Stimulated activated CD4-positive, alpha-beta T cell treated with anti-CD3 and anti-CD28 coated beads, Interleukin-4, amount 100 ng/mL, for 24 hours (primary cell): Measurements from ENCODE around the gene POLK.
A peak's percentile ranks its signal among the peaks of the same experiment; 100 is the strongest.
"Not testable (repeated sequence)": the region's sequence is repeated elsewhere in the genome, so short reads cannot be mapped to it uniquely, and the experiment has no call there.

Experiments used
- DNase-seq: peaks from one replicate; pipeline ENCODE4 v3.0.0-alpha.2; 2020

The POLK gene

GRCh38 chr5:75510836-75511434 lies 756 bp upstream of the POLK start:
- peak; percentile 41 for DNase-seq

DNA sequence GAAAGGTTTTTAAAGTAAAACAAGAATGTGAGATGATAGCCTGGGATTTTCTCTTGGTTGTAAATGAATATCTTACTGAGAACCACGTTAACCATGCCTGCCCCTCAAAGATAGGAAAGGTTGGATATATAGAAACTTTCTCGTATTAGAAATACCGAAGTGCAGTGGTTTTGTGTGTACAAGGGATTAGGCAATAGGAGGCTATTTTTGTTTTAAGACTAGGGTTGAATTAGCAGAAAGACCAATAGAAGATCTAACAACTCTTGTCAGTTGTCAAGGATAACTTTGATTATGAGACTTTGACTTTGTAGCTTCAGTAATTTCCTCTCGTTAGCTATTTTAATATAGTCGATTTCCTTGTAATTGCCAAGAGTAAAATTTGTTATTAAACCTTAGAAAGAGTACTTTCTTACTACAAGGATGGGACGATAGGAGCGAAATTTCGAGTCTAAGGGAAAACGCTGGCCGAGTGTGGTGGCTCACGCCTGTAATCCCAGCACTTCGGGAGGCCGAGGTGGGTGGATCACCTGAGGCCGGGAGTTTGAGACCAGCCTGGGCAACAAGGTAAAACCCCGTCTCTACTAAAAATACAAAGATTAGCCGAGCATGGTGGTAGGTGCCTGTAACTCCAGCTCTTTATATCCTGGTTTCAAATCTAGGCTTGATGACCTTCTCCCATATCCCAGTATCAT lies 838 bp downstream of the POLK start:
- DNase-seq: no peak

- no peak for DNase-seq
Measured at GRCh38 chr5:75513841-75514240, 2.1 kb downstream of the POLK start.

DNA sequence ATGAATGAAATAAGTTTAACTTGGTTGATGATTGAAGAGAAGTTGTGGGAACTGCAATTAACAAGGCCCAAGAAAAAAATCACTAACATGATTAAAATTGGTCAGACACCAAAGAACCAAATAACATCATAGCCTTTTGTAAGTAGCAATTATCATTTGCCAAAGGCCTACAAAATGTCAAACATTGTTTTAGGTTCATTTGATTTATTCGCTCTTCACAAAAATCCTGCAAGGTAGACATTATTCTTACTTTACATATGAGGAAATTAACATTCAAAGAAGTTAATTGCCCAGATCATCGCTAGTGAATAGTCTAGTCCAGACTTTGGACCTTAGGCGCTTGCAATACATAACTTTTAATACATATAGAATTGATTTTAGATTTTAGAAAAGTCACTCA lies 2.6 kb downstream of the POLK start:
- DNase-seq: no peak

DNA sequence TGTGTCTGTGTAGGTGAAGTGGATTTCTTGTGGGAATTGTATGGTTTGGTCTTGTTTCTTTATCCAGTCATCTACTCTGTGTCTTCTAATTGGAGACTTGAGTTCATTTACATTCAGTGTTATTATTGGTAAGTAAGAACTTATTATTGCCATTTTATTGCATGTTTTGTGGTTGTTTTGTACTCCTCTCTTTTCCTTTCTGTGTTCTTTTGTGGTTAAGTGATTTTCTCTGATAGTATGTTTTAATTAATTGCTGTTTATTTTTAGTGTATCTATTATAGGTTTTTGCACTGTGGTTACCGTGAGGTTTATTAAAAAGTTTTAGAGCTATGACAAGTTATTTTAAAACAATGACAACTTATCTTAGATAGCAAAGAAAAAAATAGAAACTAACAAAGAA lies 8.1 kb downstream of the POLK start:
- DNase-seq: no peak

- no peak for DNase-seq
Measured at GRCh38 chr5:75521195-75521594, 9.5 kb downstream of the POLK start.

GRCh38 chr5:75522025-75522424 lies 10.3 kb downstream of the POLK start:
- DNase-seq: no peak

DNA sequence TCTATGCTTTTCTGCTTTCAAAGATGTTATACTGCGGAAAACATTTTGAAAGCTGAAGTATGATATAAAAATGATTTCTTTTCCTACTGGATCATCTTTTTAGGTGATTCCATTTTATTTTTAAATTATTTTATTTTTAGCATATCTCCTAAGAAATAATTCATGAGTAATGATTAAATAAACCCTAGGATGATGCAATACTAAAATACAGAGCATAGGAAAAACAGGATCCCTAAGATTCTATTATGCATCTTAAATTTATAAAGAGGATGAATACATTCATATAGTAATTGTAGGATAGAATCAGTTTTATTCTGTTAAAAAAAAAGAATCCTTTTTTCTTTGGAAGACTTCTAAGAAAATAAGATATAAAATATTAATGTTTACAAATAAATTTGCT lies 10.9 kb downstream of the POLK start:
- no peak for DNase-seq

DNA sequence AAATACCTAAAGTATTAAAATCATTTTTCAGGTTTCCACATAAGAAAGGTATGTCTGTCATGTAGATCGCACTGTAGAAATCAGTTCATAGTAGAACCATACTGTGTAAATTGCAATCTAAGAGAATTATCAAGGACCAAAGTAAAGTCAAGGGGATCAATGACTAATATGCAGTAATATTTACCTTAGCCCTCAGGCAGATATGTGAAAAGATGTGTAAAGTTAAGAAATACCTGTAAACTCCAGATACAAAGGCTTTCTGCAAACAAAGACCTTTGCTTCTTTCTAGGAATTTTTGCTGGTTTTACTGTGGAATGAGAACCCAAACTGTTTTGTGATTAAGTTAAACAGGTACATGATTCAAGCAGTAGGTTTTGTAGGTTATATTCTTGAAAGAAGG lies 11.6 kb downstream of the POLK start:
- no peak for DNase-seq

DNA sequence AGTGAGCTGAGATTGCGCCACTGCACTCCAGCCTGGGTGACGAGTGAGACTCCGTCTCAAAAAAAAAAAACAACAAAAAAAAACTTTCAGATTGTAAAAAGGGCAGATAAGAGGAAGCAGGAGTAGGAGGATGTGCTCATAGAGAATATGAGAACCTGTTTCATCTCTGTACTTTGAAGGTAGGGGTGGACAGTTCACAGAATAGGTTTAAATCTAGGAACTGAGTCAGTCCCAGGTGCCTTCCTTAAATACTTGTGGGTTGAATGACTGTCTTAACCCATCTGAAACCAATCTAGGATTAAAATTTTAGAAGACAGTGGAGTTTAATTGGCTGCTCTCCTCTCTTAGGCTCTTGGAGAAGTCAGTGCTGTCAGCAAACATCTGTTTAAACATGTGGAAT lies 12.4 kb downstream of the POLK start:
- no peak for DNase-seq

GRCh38 chr5:75524591-75524990 lies 12.9 kb downstream of the POLK start:
- no peak for DNase-seq

GRCh38 chr5:75525344-75525743 lies 13.7 kb downstream of the POLK start:
- no peak for DNase-seq

DNA sequence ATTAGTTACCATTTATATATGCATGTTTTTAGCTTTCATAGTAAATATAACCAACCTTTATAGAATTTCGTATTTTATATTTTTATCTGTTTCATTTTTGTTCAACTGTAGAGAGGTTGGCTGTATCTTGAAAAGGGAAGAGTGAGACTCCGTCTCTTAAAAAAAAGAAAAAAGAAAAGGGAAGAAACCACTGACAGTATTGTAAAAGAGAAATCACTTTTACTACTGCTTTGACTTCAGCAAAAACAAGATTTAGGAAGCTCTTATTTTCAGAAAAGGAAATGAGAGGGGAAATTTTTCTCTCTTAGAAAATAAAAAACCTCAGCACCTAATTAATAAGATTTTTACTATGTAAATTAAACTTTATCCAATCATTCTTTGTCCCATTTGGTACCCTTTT lies 14.4 kb downstream of the POLK start:
- no peak for DNase-seq

- no peak for DNase-seq
Measured at GRCh38 chr5:75529185-75529584, 17.5 kb downstream of the POLK start.

DNA sequence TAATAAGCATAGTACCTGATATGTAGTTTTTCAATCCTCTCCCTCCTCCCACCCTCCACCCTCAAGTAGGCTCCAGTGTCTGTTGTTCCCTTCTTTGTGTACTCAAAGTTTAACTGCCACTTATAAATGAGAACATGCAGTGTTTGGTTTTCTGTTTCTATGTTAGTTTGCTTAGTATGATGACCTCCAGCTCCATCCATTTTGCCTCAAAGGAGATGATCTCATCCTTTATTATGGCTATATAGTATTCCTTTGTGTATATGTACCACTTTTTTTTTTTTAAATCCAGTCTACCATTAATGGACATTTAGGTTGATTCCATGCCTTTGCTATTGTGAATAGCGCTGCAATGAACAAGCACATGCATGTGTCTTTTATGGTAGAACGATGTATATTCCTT lies 20.5 kb downstream of the POLK start:
- DNase-seq: no peak

DNA sequence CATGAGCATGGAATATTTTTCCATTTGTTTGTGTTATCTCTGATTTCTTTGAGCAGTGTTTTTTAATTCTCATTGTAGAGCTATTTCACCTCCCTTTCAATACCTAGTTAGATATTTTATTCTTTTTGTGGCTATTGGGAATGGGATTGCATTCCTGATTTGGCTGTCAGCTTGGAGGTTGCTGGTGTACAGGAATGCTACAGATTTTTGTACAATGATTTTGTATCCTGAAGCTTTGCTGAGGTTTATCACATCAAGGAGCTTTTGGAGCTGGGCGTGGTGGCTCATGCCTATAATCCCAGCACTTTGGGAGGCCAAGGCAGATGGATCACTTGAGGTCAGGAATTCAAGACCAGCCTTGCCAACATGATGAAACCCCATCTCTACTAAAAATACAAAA lies 22.0 kb downstream of the POLK start:
- DNase-seq: not testable (repeated sequence)

- no peak for DNase-seq
Measured at GRCh38 chr5:75534734-75535133, 23.0 kb downstream of the POLK start.

- DNase-seq: no peak
Measured at GRCh38 chr5:75536147-75536546, 24.5 kb downstream of the POLK start.

DNA sequence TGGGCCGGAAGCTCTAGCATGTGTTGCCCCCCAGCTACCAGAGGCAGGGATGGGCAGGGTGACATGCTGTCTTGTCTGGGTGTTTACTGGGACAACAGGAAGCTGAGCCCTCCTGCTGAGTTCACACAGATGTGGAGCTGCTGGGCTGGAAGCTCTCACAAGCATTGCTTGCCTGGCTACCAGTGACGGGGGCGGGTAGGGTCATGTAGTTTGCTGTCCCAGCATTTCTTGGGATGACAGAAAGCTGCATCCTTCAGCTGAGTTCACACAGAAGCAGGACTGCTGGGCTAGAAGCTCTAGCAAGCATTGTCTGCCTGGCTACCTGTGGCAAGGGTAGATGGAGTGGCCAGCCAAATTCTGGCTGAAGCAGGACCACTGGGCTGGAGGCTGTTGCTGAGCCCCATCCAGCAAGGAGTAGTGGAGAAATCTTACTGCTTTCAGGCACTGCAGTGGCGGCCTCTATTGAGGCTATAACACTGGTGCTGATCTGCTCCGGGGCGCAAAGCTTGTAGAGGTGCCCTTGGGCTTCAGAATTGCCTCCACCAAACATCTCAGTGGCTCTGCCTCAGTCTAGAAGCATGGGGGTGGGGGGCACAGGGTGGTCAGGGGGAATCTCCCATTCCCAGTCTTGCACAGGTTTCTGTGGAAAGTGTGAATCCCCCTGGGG lies 25.1 kb downstream of the POLK start:
- DNase-seq: no peak

DNA sequence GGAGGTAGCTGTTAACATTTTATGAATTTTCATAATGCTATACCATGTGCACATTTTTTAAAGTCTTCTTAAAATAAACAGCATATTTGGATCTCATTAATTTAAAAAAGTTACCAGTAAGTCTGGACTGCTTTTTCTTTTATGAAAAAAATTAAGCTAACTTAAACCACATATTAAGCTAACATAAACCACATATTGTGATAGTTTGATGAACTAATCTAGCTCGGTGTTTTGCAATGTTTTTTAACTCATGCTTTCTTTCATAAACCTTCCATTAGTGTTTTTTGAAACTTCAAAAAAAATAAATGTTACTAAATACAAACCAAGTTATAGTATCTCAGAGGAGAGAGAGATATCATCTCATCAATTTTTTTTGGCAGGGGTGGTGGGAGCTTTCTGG lies 26.5 kb downstream of the POLK start:
- no peak for DNase-seq

DNA sequence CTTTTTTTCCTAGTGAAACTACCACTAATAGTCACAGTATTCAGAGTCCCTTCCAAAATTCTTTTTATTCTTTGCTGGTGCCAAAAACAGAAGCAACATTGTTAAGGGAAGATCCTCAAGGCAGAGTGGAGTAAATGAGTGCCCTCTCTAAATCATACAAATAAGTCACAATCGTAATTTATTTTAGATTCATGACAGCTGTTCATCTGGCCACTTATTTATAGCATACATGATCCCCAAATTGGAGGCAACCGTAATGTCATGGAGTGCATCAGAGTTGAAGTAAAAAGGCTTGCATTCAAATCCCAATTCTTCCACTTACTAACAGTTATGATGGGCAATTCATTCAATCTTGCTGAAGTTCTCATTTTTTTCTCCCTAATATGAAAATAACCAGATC lies 33.4 kb downstream of the POLK start:
- no peak for DNase-seq

DNA sequence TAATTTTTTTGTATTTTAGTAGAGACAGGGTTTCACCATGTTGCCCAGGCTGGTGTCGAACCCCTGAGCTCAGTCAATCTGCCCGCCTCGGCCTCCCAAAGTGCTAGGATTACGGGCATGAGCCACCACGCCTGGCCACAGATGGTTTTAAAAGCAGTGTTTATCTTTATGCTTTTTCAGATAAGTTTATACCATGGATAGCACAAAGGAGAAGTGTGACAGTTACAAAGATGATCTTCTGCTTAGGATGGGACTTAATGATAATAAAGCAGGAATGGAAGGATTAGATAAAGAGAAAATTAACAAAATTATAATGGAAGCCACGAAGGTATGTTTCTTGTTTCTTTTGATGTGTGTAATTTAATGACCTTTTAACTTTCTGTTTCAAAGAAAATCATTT lies 35.1 kb downstream of the POLK start:
- DNase-seq: no peak

DNA sequence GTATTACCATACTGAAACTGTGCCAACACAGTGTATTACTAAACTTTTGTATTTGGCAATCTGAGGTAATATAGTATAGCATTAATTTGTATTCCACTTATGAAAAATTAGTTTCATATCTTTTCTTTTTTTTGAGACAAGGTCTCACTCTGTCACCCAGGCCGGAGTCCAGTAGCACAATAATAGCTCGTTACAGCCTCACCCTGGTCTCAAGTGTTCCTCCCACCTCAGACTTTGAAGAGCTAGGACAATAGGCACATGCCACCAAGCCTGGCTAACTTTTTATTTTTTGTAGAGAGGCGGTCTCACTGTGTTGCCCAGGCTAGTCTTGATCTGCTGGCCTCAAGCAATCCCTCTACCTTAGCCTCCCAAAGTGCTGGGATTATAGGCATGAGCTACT lies 36.1 kb downstream of the POLK start:
- no peak for DNase-seq

- no peak for DNase-seq
Measured at GRCh38 chr5:75550597-75550996, 38.9 kb downstream of the POLK start.

DNA sequence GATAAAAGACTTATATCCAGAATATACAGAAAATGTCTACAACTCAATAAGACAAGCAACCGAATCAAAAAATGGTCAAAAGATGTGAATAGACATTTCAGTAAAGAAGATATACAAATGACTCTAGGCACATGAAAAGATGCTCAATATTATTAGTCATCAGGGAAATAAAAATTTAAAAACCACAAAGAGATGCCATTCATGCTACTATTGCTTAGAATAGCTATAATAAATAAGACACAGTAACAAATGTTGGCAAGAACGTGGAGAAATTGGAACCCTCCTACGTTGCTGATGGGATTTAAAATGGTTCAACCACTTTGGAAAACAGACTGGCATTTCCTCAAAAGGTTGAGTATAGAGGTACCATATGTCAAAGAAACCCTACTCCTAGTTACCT lies 39.8 kb downstream of the POLK start:
- no peak for DNase-seq
